HEK293 (cell line): ENCODE measurements around the gene MRGPRG.

ENCODE experiments used
- CTCF ChIA-PET: fragments of 350-600 bp; formaldehyde crosslinking; extraction: SDS; loops from one replicate; lab custom pipeline; 2021; ENCODE audit warnings: antibody characterized with exemption; lab: Yijun Ruan, JAX
- POLR2A ChIA-PET: fragments of 300-600 bp; formaldehyde crosslinking; extraction: SDS; loops from one replicate; lab custom pipeline; 2020; ENCODE audit warnings: antibody characterized with exemption, inconsistent platforms; lab: Yijun Ruan, JAX
- H3K27ac ChIP-seq: fragments of 200-500 bp; sonication (Bioruptor generic); 2 replicates; pipeline ENCODE4 v1.5.1; 2014; ENCODE audit warnings: low read depth, low read length, control low read depth, inconsistent platforms; ENCODE audit errors: extremely low read depth
- H3K36me3 ChIP-seq, 2 experiments: fragments of 200-500 bp in 1 of 2; sonication (Bioruptor generic) in 1 of 2; 1 replicate in 1 of 2; 2 replicates in 1 of 2; pipeline ENCODE4 v1.5.1; 2014 to 2017; ENCODE audit warnings: inconsistent platforms in 2 of 2, low read length in 2 of 2; ENCODE audit not compliant: control insufficient read depth in 2 of 2, insufficient read depth in 1 of 2
- H3K4me1 ChIP-seq: fragments of 200-500 bp; sonication (Bioruptor generic); 2 replicates; pipeline ENCODE4 v1.5.1; 2014; ENCODE audit warnings: mild to moderate bottlenecking, low read length, inconsistent platforms; ENCODE audit not compliant: control insufficient read depth, insufficient read depth
- H3K4me3 ChIP-seq: 2 replicates; pipeline ENCODE4 v1.5.1; 2011; ENCODE audit warnings: low read depth, mild to moderate bottlenecking, control low read depth, low read length, moderate library complexity
- H3K9me3 ChIP-seq: fragments of 200-500 bp; sonication (Bioruptor generic); 2 replicates; pipeline ENCODE4 v1.5.1; 2014; ENCODE audit warnings: low read depth, low read length, inconsistent platforms; ENCODE audit not compliant: control insufficient read depth, insufficient read depth
- ELK4 ChIP-seq: IDR thresholded peaks from 2 replicates; pipeline ENCODE4 v1.6.1; 2011; ENCODE audit warnings: mild to moderate bottlenecking, low read depth, low read length, borderline replicate concordance
- HIC1 ChIP-seq: fragments of 450-650 bp; formaldehyde crosslinking; IDR thresholded peaks from 2 replicates; pipeline ENCODE4 v1.5.1; 2016; ENCODE audit warnings: missing biosample characterization, missing genetic modification characterization
- MZF1 ChIP-seq: fragments of 450-650 bp; formaldehyde crosslinking; IDR thresholded peaks from 2 replicates; pipeline ENCODE4 v1.5.1; 2017; ENCODE audit warnings: missing biosample characterization, missing genetic modification characterization, borderline replicate concordance
- TSHZ1 ChIP-seq: fragments of 450-650 bp; formaldehyde crosslinking; IDR thresholded peaks from 2 replicates; pipeline ENCODE4 v1.5.1; 2016; ENCODE audit warnings: missing biosample characterization, missing genetic modification characterization, borderline replicate concordance
- ZFP37 ChIP-seq: fragments of 450-650 bp; formaldehyde crosslinking; IDR thresholded peaks from 2 replicates; pipeline ENCODE4 v1.5.1; 2016; ENCODE audit warnings: missing biosample characterization, missing genetic modification characterization
- ZNF112 ChIP-seq: fragments of 450-650 bp; formaldehyde crosslinking; IDR thresholded peaks from 2 replicates; pipeline ENCODE4 v1.5.0; 2017; ENCODE audit warnings: missing biosample characterization, missing genetic modification characterization
- ZNF132 ChIP-seq: fragments of 450-650 bp; formaldehyde crosslinking; IDR thresholded peaks from 2 replicates; pipeline ENCODE4 v1.5.1; 2017; ENCODE audit warnings: missing biosample characterization, missing genetic modification characterization, borderline replicate concordance
- ZNF26 ChIP-seq: fragments of 450-650 bp; formaldehyde crosslinking; IDR thresholded peaks from 2 replicates; pipeline ENCODE4 v1.5.1; 2016; ENCODE audit warnings: missing biosample characterization, missing genetic modification characterization
- ZNF292 ChIP-seq: fragments of 450-650 bp; formaldehyde crosslinking; IDR thresholded peaks from 2 replicates; pipeline ENCODE4 v1.5.1; 2016; ENCODE audit warnings: low read depth, missing biosample characterization, missing genetic modification characterization, borderline replicate concordance
- ZNF311 ChIP-seq: fragments of 450-650 bp; formaldehyde crosslinking; IDR thresholded peaks from 2 replicates; pipeline ENCODE4 v1.5.1; 2017; ENCODE audit warnings: missing biosample characterization, missing genetic modification characterization, borderline replicate concordance
- ZNF366 ChIP-seq: fragments of 450-650 bp; formaldehyde crosslinking; conservative IDR thresholded peaks from 2 replicates; pipeline ENCODE4 v1.5.1; 2016; ENCODE audit warnings: missing biosample characterization, missing genetic modification characterization
- ZNF449 ChIP-seq: fragments of 450-650 bp; formaldehyde crosslinking; IDR thresholded peaks from 2 replicates; pipeline ENCODE4 v1.5.1; 2017; ENCODE audit warnings: missing biosample characterization, mild to moderate bottlenecking, missing genetic modification characterization, moderate library complexity
- ZNF548 ChIP-seq: fragments of 450-650 bp; formaldehyde crosslinking; IDR thresholded peaks from 2 replicates; pipeline ENCODE4 v1.5.1; 2016; ENCODE audit warnings: missing biosample characterization, missing genetic modification characterization
- ZNF707 ChIP-seq: fragments of 450-650 bp; formaldehyde crosslinking; IDR thresholded peaks from 2 replicates; pipeline ENCODE4 v1.5.1; 2016; ENCODE audit warnings: missing biosample characterization, missing genetic modification characterization
- ZNF768 ChIP-seq: fragments of 450-650 bp; formaldehyde crosslinking; IDR thresholded peaks from 2 replicates; pipeline ENCODE4 v1.5.1; 2018; ENCODE audit warnings: missing biosample characterization, mild to moderate bottlenecking, missing genetic modification characterization
- ZSCAN23 ChIP-seq: fragments of 450-650 bp; formaldehyde crosslinking; IDR thresholded peaks from 2 replicates; pipeline ENCODE4 v1.5.1; 2016; ENCODE audit warnings: missing biosample characterization, missing genetic modification characterization

Gene MRGPRG

GRCh38 chr11:3221408-3222002, 2.9 kb upstream of the MRGPRG start:
- Histone ChIP-seq H3K4me1 (no peaks in the 10 kb centered on the region), H3K4me3 (no peak overlapping the region), H3K9me3 (no peaks in the 10 kb centered on the region), H3K36me3 (no peaks in the 10 kb centered on the region), H3K27ac (no peak overlapping the region)
- ChIA-PET CTCF (interaction anchor here (0.6 kb wide), 1 partner anchor 119 kb away, joined by 3 read pairs; no protein-coding TSS in a partner anchor), POLR2A (no interaction called here)
- TF ChIP-seq ZNF132 = no peak
- no peak for TF ChIP-seq TSHZ1 (tag by site-specific recombination)
- no peak for TF ChIP-seq ZNF366 (tag by site-specific recombination)
- no peak for TF ChIP-seq ZSCAN23 (tag by site-specific recombination)
- no peak for TF ChIP-seq ZNF112
- no peak for TF ChIP-seq ELK4
- no peak for TF ChIP-seq ZNF292 (tag by site-specific recombination)
- no peak for TF ChIP-seq ZNF449 (tag by site-specific recombination)

GRCh38 chr11:3220521-3221407, 2.2 kb upstream of the MRGPRG start:
- 0 out of 2 replicates have a peak, but pooled peaks have one; percentile 40 for TF ChIP-seq ZNF768 (tag by site-specific recombination)
- no peak for TF ChIP-seq MZF1 (tag by site-specific recombination)
- H3K9me3 ChIP-seq = no peaks in the 10 kb centered on the region
- no peak overlapping the region for H3K4me3 ChIP-seq
- H3K27ac ChIP-seq = no peak overlapping the region
- no peaks in the 10 kb centered on the region for H3K36me3 ChIP-seq
- H3K4me1 ChIP-seq = no peaks in the 10 kb centered on the region
- ChIA-PET POLR2A (no interaction called here), CTCF (interaction anchor here (0.6 to 0.8 kb wide), 3 partner anchors 9 to 197 kb away, joined by 3 read pairs; no protein-coding TSS in a partner anchor)

GRCh38 chr11:3220101-3220500, 1.5 kb upstream of the MRGPRG start:
- H3K4me3 ChIP-seq = no peak overlapping the region
- no peaks in the 10 kb centered on the region for H3K4me1 ChIP-seq
- H3K27ac ChIP-seq = no peak overlapping the region
- CTCF ChIA-PET = interaction anchor here (0.7 to 0.8 kb wide), 2 partner anchors 10 to 196 kb away, joined by 3 read pairs; no protein-coding TSS in a partner anchor
- H3K36me3 ChIP-seq = no peaks in the 10 kb centered on the region
- POLR2A ChIA-PET = no interaction called here
- H3K9me3 ChIP-seq = no peaks in the 10 kb centered on the region
- TF ChIP-seq ZNF26 (tag by site-specific recombination) (no peak), ZFP37 (tag by site-specific recombination) (no peak), ZNF707 (tag by site-specific recombination) (no peak), ZNF768 (tag by site-specific recombination) (no peak), ZNF311 (tag by site-specific recombination) (no peak), ZNF548 (tag by site-specific recombination) (no peak), HIC1 (tag by site-specific recombination) (no peak)
